Lower leg skin (tissue), 4 donors: ENCODE results near the gene PTPRN2. TPM values are rescaled to one million over a fixed set of nuclear protein-coding genes. Genes with fewer than 3 reads are reported as not detected.
"Not testable (repeated sequence)": the region's sequence is repeated elsewhere in the genome, so short reads cannot be mapped to it uniquely, and the experiment has no call there.

Experiments
- DNase-seq, 2 donors: peaks; one replicate each; pipeline ENCODE4 v3.0.0-alpha.2; 2019; ENCODE audit warnings: low spot score in 2 of 2
- H3K4me3 ChIP-seq: fragments of 200-600 bp; sonication (generic); 2 replicates; pipeline ENCODE4 v1.5.1; 2017; ENCODE audit warnings: mild to moderate bottlenecking, low read depth; ENCODE audit not compliant: poor library complexity, severe bottlenecking
- CTCF ChIP-seq, 3 donors: fragments of 450-650 bp; IDR thresholded peaks; one replicate each; pipeline ENCODE4 v1.5.1; 2016; ENCODE audit warnings: antibody characterized with exemption in 3 of 3, mild to moderate bottlenecking in 3 of 3, moderate library complexity in 2 of 3
- POLR2A ChIP-seq, 2 donors: fragments of 450-650 bp; IDR thresholded peaks; one replicate each; pipeline ENCODE4 v1.6.1; 2016 to 2017; ENCODE audit warnings: antibody characterized with exemption in 2 of 2, mild to moderate bottlenecking in 1 of 2, moderate library complexity in 1 of 2
- WGBS, 2 donors: methylation state at CpG; one replicate each; pipeline ENCODE4 v1.1.5; 2018; 5-methylcytosine and 5-hydroxymethylcytosine counted together
- intact Hi-C: fragments of 100-400 bp; cut with DNase I; formaldehyde crosslinking; loops from one replicate; pipeline ENCODE4 v1.15.0; 2023; ENCODE audit warnings: low total_unique reads
- total RNA-seq, 4 donors: library from RNA; depleted of rRNA; stranded (reverse); fragments of >200 nt; gene quantifications; one replicate each; pipeline ENCODE4 v1.1.0, GENCODE V29; 2016

Gene PTPRN2
- total RNA-seq, 4 donors from 2014 or later, result 0.11 to 1.6 (median 0.92) TPM

DNA sequence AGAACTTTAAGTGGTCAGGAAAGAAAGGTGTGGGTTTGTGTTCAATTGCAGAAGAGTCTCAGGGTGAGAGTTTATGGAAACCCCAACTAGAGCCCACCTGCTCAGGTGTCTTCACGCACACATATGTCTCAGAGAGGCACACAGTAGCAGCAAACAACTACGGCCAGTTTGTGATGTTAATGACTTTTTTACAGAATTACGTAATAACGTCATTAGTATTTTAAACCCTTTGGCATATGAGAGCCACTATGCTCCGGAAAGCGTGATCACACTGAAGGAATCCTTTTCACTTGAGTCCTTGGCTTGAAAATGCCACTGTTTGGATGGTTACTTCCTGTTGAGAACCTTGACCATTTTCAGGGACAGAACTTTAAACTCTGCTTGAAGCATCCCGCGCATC lies 204.0 kb downstream of the PTPRN2 start:
- WGBS, 2 donors, result 77 to 80% methylated on average over 8 of the region's 8 CpGs
- no peak for DNase-seq
- intact Hi-C loops, result no loop called here
- TF ChIP-seq CTCF (IDR thresholded peaks at IDR 0.05) (no peak), POLR2A (IDR thresholded peaks at IDR 0.05) (no peak)
- H3K4me3 ChIP-seq, result no peak overlapping the region

DNA sequence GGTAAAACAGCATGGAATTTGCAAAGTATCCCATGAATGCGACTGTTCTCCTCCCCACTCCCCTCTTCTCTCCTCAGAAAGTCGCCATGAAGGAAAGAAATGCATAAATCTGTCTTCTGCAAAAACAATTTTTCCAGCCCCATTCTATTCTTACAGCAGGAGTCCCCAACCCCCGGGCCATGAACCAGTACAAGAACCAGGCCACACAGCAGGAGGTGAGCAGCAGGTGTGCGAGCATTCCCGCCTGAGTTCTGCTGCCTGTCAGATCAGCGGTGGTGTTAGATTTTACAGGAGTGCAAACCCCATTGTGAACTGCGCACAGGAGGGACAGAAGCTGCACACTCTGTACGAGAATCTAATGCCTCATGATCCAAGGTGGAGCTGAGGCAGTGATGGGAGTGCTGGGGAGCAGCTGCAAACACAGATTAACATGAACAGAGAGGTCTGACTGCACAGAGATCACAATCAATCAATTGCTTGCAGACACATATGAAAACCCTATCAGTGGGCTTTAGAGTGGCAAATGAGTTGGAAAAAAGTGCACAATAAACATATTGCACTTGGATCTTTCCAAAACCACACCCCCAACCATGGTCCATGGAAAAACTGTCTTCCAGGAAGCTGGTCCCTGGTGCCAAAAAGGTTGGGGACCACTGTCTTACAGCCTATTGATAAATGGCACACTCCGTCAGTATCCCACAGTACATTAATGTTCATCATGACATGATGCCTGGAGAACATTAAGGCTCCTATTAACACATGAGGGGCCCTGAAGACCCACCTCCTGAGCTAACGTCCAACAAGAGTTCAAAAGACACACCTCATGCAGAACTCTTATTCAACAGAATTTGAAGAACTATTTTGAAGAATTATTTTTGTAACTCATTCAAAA lies 205.0 kb downstream of the PTPRN2 start:
- 41 to 46% methylated on average over 10 of the region's 10 CpGs for WGBS, 2 donors
- DNase-seq, result no peak
- intact Hi-C loops, result no loop called here
- no peak overlapping the region for H3K4me3 ChIP-seq
- no peak for TF ChIP-seq POLR2A (IDR thresholded peaks at IDR 0.05)
- no peak for TF ChIP-seq CTCF (IDR thresholded peaks at IDR 0.05)

DNA sequence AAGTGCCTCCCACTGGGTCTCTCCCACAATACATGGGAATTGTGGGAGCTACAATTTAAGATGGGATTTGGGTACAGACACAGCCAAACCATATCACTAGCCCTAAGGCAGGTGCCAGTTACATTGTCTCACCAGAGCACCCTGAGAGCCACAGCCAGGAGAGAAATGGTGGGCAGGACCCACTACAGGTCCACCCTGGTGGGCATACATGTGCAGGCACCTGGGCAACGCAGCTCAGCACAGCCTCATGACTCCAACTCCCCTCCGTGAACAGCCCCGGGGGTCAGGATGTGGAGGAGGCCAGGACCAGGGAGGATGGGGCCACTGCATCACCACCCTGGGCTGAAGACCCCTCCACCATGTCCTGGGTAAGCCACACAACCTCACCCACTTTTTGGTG lies 205.7 kb downstream of the PTPRN2 start:
- no peak overlapping the region for H3K4me3 ChIP-seq
- intact Hi-C loops, result no loop called here
- WGBS, 2 donors, result 74 to 91% methylated on average over 3 of the region's 3 CpGs
- no peak for DNase-seq
- TF ChIP-seq CTCF (IDR thresholded peaks at IDR 0.05) (no peak), POLR2A (IDR thresholded peaks at IDR 0.05) (no peak)

- intact Hi-C loops, result no loop called here
- H3K4me3 ChIP-seq, result no peak overlapping the region
- DNase-seq, result no peak
- WGBS, 2 donors, result 76 to 94% methylated on average over 7 of the region's 7 CpGs
- TF ChIP-seq POLR2A (IDR thresholded peaks at IDR 0.05) (no peak), CTCF (IDR thresholded peaks at IDR 0.05) (no peak)
Observed at GRCh38 chr7:158378978-158379377, 208.6 kb downstream of the PTPRN2 start.

DNA sequence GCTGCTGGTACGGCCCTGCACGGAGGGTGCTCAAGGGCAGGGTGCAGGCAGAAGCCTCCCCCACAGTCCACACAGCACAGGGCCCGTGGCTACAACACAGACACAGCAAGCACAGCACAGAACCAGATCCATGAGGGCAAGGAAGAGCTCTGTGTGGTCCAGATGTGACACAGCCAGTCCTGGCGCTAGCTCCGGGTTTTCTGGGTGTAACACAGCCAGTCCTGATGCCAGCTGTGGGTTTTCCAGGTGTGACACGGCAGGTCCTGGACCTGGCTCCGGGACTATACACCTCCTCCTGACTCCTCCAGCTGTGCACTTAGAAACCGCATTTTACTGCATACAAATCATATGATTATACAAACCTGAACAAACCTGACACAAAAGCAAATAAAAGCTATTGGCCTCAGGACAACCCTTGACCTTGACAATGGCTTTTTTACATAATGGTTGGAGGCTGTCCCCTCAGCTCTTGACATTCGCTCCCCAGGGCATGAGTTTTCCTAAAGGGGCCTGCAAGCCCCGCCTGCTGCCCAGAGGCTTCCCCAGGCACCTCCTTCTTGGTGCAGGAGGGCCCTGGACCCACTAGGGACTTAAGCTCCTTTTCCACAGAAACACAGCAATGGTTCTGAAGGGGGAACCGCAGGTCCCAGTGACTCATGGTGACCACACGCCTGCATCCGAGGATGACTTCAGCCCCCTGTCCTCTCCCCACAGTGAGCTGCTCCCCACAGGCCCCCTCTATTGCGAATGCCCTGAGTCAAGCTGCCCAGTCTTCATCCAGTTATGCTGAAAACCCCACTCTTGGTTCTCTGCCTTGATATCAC lies 209.6 kb downstream of the PTPRN2 start:
- no peak overlapping the region for H3K4me3 ChIP-seq
- whole genome bisulfite sequencing, 2 donors, result 55 to 59% methylated on average over 11 to 14 of the region's 14 CpGs
- DNase-seq, result no peak
- intact Hi-C loops, result no loop called here
- TF ChIP-seq CTCF (IDR thresholded peaks at IDR 0.05), result no peak

DNA sequence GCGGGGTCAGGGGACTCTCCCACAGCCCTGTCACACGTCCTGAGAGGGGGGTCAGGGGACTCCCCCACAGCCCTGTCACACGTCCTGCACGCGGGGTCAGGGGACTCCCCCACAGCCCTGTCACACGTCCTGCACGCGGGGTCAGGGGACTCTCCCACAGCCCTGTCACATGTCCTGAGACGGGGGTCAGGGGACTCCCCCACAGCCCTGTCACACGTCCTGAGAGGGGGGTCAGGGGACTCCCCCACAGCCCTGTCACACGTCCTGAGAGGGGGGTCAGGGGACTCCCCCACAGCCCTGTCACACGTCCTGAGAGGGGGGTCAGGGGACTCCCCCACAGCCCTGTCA lies 210.8 kb downstream of the PTPRN2 start:
- WGBS, 2 donors, result no CpG with 5 or more reads among the region's 12 CpGs
- H3K4me3 ChIP-seq, intact Hi-C loops, DNase-seq: not testable (repeated sequence)

- intact Hi-C loops, DNase-seq, H3K4me3 ChIP-seq: not testable (repeated sequence)
- WGBS, 2 donors, result 41 to 55% methylated on average over 12 to 19 of the region's 23 CpGs
Observed at GRCh38 chr7:158376146-158376838, 211.3 kb downstream of the PTPRN2 start.
